HG03280 (cell line): ENCODE measurements around the gene GTF2H2C_2.
"Not testable (repeated sequence)": the region's sequence is repeated elsewhere in the genome, so short reads cannot be mapped to it uniquely, and the experiment has no call there.

Source experiments
- ATAC-seq: cut with Tn5 transposase; IDR thresholded peaks from one replicate; pipeline ENCODE4 v1.9.1; 2021; ENCODE audit warnings: mild to moderate bottlenecking, moderate library complexity; ENCODE audit not compliant: unreplicated experiment

GTF2H2C_2 gene

GRCh38 chr5:70415117-70415516 lies at the start of gene GTF2H2C_2:
Gene GTF2H2C_2 (plus strand): TSS chr5:70415368.
- peak; percentile 100 for ATAC-seq

DNA sequence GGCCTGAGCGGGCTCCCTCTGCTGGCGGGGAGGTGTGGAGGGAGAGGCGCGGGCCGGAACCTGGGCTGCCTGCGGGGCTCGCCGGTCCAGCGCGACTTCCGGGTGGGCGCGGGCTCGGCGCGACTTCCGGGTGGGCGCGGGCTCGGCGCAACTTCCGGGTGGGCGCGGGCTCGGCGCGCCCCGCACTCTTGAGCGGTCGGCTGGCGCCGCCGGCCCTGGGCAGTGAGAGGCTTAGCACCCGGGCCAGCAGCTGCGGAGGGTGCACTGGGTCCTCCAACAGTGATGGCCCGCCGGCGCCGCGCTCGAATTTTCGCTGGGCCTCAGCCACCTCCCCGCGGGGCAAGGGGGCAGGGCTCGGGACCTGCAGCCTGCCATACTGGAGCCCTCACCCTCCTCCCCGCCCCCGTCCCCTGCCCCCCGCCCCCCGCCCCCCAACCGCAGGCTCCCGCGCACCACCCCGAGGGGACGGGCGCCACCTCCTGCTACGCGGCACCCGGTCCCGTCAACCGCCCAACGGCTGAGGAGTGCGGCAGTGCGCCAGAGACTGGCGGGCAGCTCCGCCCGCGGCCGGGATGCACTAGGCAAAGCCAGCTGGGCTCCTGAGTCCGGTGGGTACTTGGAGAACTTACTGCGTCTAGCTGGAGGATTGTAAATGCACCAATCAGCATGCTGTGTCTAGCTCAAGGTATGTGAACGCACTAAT lies 14.0 kb upstream of the GTF2H2C_2 start:
- ATAC-seq, result not testable (repeated sequence)

DNA sequence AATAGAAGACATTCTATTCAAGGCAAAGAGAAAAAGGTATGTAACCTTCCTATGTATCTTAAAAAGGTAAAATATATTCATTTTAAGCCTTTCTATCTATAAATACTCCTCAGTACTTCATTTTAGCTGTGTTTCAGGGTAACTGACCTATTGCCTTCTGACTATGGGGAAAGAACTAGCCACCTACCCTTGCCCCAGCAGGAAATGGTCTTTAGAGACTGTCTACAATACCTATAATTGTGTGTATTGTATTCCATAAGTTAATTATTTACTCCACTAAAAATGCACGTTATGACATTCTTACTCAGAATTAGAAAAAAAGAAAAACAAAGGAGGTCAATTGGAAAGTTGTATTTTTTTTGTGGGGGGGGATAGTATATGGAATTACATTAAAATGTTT lies 6.2 kb downstream of the GTF2H2C_2 start:
- ATAC-seq, result not testable (repeated sequence)

DNA sequence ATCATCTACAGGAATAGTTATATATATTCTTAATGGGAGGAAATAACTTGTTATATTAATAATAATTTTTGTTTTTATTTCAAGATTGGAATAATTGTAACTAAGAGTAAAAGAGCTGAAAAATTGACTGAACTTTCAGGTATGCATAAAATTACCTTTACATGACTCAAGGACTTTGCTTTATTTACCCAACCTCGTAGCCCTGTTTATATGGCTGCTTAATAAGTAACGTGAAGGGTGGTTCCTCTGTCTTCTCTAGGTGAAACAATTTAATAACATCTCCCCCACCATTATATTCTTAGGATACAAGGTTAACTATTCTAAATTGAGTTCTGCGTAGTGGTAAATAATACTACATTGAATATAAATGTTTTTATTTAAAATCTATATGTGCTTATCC lies 8.0 kb downstream of the GTF2H2C_2 start:
- ATAC-seq, result not testable (repeated sequence)

DNA sequence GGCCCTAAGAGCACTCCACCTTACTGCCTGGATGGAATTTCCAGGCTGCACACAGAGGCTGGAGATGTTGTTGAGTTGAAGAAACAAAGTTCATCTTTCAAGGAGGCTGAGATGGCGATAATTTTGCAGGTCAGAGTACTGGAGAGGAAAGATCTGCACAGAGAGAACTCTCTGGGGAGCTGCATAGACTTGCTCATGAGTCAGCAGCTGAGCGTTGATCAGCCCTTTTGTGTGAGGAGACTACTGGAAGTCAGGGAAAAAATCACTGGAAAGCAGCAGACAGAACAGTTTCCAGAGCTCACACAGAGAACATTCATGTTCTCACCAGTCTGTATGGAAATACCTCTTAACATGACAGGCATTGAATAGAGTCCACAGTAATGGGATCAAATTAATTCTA lies 23.4 kb downstream of the GTF2H2C_2 start:
- ATAC-seq, result not testable (repeated sequence)

DNA sequence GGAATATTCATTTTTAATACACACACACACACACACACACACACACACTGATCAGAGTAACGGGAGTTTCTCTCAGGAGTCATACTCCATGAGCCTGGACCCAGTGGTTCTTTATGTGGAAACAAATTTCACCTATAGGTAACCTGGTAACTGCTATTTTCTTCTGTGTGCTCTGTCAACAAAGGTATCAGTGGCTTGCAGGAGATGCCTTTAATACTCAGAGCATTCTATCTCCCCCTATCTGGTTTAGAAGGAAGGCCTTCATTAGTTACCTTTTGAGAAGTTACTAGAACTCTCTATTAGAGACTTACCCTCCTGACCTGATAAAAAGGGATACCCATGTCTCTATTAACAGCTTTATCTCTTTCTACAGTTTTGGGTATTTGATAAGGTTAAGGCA lies 34.4 kb downstream of the GTF2H2C_2 start:
- ATAC-seq, result not testable (repeated sequence)

- not testable (repeated sequence) for ATAC-seq
Measured at GRCh38 chr5:70451249-70451984, 36.2 kb downstream of the GTF2H2C_2 start.

GRCh38 chr5:70457093-70457492 lies 41.9 kb downstream of the GTF2H2C_2 start:
- not testable (repeated sequence) for ATAC-seq

DNA sequence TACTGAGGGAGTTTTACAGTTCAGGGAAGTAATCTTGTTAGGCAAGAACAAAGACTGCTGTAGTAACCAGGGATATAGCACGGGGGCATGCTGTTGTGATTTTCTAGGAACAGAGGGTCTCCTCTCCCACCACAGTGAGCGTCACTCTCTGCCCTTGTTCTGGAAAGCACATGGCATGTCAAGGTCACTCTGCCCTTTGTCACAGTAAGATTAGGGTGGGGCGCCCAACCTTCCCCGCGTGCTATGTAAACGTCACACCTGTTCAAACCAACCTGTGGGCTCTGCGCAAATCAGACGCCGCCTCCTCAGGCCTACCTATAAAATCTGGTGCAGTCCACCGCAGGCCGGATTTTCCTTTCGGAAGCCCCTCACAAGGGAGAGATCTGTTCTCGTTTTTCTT lies 44.0 kb downstream of the GTF2H2C_2 start:
- ATAC-seq, result not testable (repeated sequence)

GRCh38 chr5:70461984-70462383 lies 46.8 kb downstream of the GTF2H2C_2 start:
- not testable (repeated sequence) for ATAC-seq

GRCh38 chr5:70464019-70464637 lies 49.0 kb downstream of the GTF2H2C_2 start:
- ATAC-seq, result not testable (repeated sequence)

- ATAC-seq, result not testable (repeated sequence)
Measured at GRCh38 chr5:70469926-70470509, 54.9 kb downstream of the GTF2H2C_2 start.
